Measurements from ENCODE around the gene OR8K5. TPM values are rescaled to one million over a fixed set of nuclear protein-coding genes. Genes with fewer than 3 reads are reported as not detected.

The OR8K5 gene
- not detected in 2 replicates for total RNA-seq (2012; rRNA removed)
- not detected in 2 replicates for polyA plus RNA-seq (2012; rRNA removed)
- polyA plus RNA-seq (2012; cell fraction: cytosol; rRNA removed), result not detected in 2 replicates
- not detected in 2 replicates for polyA plus RNA-seq (2012; cell fraction: nucleus; rRNA removed; ENCODE audit: low replicate concordance)
- Bru-seq, nascent RNA, result not detected
- BruChase-seq, experiment 1, labeled RNA remaining after a 6-hour chase, result not detected
- not detected for BruChase-seq, experiment 2, labeled RNA remaining after a 2-hour chase
- long read RNA-seq, result 0 reads

GRCh38 chr11:56160217-56160616 is at the start of gene OR8K5:
TSS of gene OR8K5 (minus strand) at chr11:56160317. CDS start at chr11:56160317, 0 bp downstream.
- intact Hi-C loops (cut with micrococcal nuclease) (no loop called here), in situ Hi-C loops (cut with MboI; ENCODE audit: low sequenced_read_pairs) (loop anchor here (25.0 kb wide), 1 partner anchor 523 kb away; the partner anchor contains the start of genes OR4P4 and OR4S2), dilution Hi-C loops (cut with HindIII; ENCODE audit: low sequenced_read_pairs, unreplicated experiment) (no loop called here)
- no peak within 1 kb of the TSS for H2BK5ac ChIP-seq (ENCODE audit: low read depth, low read length, poor library complexity, severe bottlenecking)
- H4K20me1 ChIP-seq (ENCODE audit: insufficient read depth, low read length), result no peaks in the 10 kb centered on the region
- no peak within 1 kb of the TSS for H3K4me2 ChIP-seq (ENCODE audit: low read depth, low read length)
- no peak within 1 kb of the TSS for H3K56ac ChIP-seq (ENCODE audit: extremely low read depth, insufficient read depth, low read length)
- TF ChIP-seq POLR2A (IDR thresholded peaks at IDR 0.05; ENCODE audit: low read depth, low read length) (no peak), NFE2L2 (IDR thresholded peaks at IDR 0.05; ENCODE audit: low read depth, low read length) (no peak), CTCF (conservative IDR thresholded peaks at IDR 0.05; ENCODE audit: low read depth, low read length) (no peak), RAD21 (IDR thresholded peaks at IDR 0.05; ENCODE audit: low read length) (no peak), FOS (IDR thresholded peaks at IDR 0.05; ENCODE audit: low read depth, low read length) (no peak), RCOR1 (IDR thresholded peaks at IDR 0.05; ENCODE audit: insufficient replicate concordance, low read length) (no peak), USF2 (IDR thresholded peaks at IDR 0.05; ENCODE audit: low read depth, low read length) (no peak), MAFK (IDR thresholded peaks at IDR 0.05; ENCODE audit: low read depth, low read length) (no peak), CEBPB (IDR thresholded peaks at IDR 0.05; ENCODE audit: low read depth, low read length) (no peak), MXI1 (IDR thresholded peaks at IDR 0.05; ENCODE audit: borderline replicate concordance, low read depth, low read length) (no peak), SMC3 (IDR thresholded peaks at IDR 0.05; ENCODE audit: low read depth, low read length) (no peak)
- no peak within 1 kb of the TSS for H3K4me3 ChIP-seq (ENCODE audit: insufficient read depth, low read depth, low read length)
- H4K8ac ChIP-seq (ENCODE audit: low read depth in 2 of 2, low read length in 2 of 2), result no peak within 1 kb of the TSS
- no TSS peak for BruUV-seq (replicated peaks)
- H3K36me3 ChIP-seq (ENCODE audit: control insufficient read depth, insufficient read depth, low read length), result no peaks in the 10 kb centered on the region
- no peak for DNase-seq
- H2BK15ac ChIP-seq (ENCODE audit: low read depth, low read length), result no peak within 1 kb of the TSS
- no peak within 1 kb of the TSS for H2AK5ac ChIP-seq (ENCODE audit: low read depth, low read length)
- no peak within 1 kb of the TSS for H2AFZ ChIP-seq (replicated peaks; ENCODE audit: low read length, poor library complexity)
- ChIA-PET POLR2A (ENCODE audit: unreplicated experiment) (no interaction called here), CTCF (no interaction called here)
- no peaks in the 10 kb centered on the region for H3K79me1 ChIP-seq (ENCODE audit: low read depth in 1 of 2, low read length in 2 of 2)
- H3K4ac ChIP-seq (ENCODE audit: low read depth, low read length), result no peak within 1 kb of the TSS
- H3K27ac ChIP-seq (ENCODE audit: insufficient read depth, low read length), result no peak within 1 kb of the TSS
- no peak within 1 kb of the TSS for H4K5ac ChIP-seq (ENCODE audit: low read depth, low read length)
- no peaks in the 10 kb centered on the region for H3K27me3 ChIP-seq (ENCODE audit: control insufficient read depth, insufficient read depth, low read length)
- H3K23ac ChIP-seq (ENCODE audit: low read depth, low read length), result no peak within 1 kb of the TSS
- no peak for ATAC-seq (ENCODE audit: low read depth)
- H3K4me1 ChIP-seq (ENCODE audit: control insufficient read depth, insufficient read depth, low read length), result no peaks in the 10 kb centered on the region
- no peaks in the 10 kb centered on the region for H3K9me1 ChIP-seq (ENCODE audit: insufficient read depth, low read length)
- no peak within 1 kb of the TSS for H2BK120ac ChIP-seq (ENCODE audit: low read depth, low read length)
- H4K91ac ChIP-seq (ENCODE audit: insufficient read depth, low read depth, low read length), result no peak within 1 kb of the TSS
- 0 out of 2 replicates have a peak, but pooled peaks cover 5% of the 10 kb centered on the region for H3K9me3 ChIP-seq (ENCODE audit: control insufficient read depth, insufficient read depth, low read length)
- no CpG with 5 or more reads among the region's 3 CpGs for WGBS, 2 experiments (ENCODE audit: extremely low coverage in 2 of 2, insufficient read length in 1 of 2)
- no peak within 1 kb of the TSS for H2BK20ac ChIP-seq (ENCODE audit: low read depth, low read length)
- no peak within 1 kb of the TSS for H3K18ac ChIP-seq (ENCODE audit: low read depth, low read length)
- no peak within 1 kb of the TSS for H3K14ac ChIP-seq (replicated peaks; ENCODE audit: low read depth, low read length)
- no peak within 1 kb of the TSS for H3K9ac ChIP-seq (ENCODE audit: low read depth, low read length)
- no peak within 1 kb of the TSS for H2AK9ac ChIP-seq (replicated peaks; ENCODE audit: low read depth, low read length, poor library complexity)
